ENCODE measurements around the gene AMBRA1. TPM values are rescaled to one million over a fixed set of nuclear protein-coding genes. Genes with fewer than 3 reads are reported as not detected.

The AMBRA1 gene
- total RNA-seq, 6 experiments from 2014 or later, result 23.2 to 25.9 (median 24.4) TPM

GRCh38 chr11:46420513-46420912 lies 173.3 kb downstream of the AMBRA1 start:
- H3K27ac Mint-ChIP-seq, result no peak overlapping the region
- no peaks in the 10 kb centered on the region; the same call in 1 of the 2 replicates for H3K27me3 Mint-ChIP-seq (ENCODE audit: insufficient read depth)
- no peaks in the 10 kb centered on the region for H3K9me3 Mint-ChIP-seq
- no peak for TF ChIP-seq CTCF (IDR thresholded peaks at IDR 0.05)
- H3K36me3 Mint-ChIP-seq (ENCODE audit: low read depth), result peaks cover 11% of the 10 kb centered on the region
- H3K4me1 Mint-ChIP-seq (ENCODE audit: low read depth), result peaks cover 8% of the 10 kb centered on the region
- H3K4me3 Mint-ChIP-seq, result no peak overlapping the region
- DNase-seq, result no peak

GRCh38 chr11:46418751-46419150 lies 175.1 kb downstream of the AMBRA1 start:
- Mint-ChIP-seq H3K4me3 (no peak overlapping the region), H3K4me1 (ENCODE audit: low read depth) (peaks cover 14% of the 10 kb centered on the region), H3K9me3 (no peaks in the 10 kb centered on the region), H3K36me3 (ENCODE audit: low read depth) (peaks cover 21% of the 10 kb centered on the region), H3K27ac (no peak overlapping the region), H3K27me3 (ENCODE audit: insufficient read depth) (no peaks in the 10 kb centered on the region; the same call in 1 of the 2 replicates)
- no peak for TF ChIP-seq CTCF (IDR thresholded peaks at IDR 0.05)
- DNase-seq, result no peak

DNA sequence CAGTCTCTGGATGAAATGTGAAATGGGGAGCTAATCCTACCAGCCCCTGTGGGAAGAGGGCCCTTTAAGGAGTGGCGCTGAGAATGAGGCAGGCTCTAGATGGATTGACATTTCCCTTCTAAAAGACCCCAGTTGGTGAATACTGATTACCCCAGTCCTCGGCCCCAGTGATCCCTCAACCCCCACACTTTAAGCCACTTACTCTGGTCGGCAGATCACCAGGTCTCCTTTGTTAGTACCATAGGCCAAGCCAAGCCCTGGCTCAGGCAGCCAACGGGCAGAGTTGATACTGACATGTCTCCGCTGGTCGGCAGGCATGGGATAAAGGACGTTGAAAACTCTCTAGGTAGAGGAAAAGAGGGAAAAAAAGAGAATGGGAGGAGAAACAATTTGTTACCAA lies 176.1 kb downstream of the AMBRA1 start:
- Mint-ChIP-seq H3K4me1 (ENCODE audit: low read depth) (peaks cover 14% of the 10 kb centered on the region), H3K36me3 (ENCODE audit: low read depth) (peaks cover 22% of the 10 kb centered on the region), H3K27me3 (ENCODE audit: insufficient read depth) (no peaks in the 10 kb centered on the region; the same call in 1 of the 2 replicates), H3K27ac (no peak overlapping the region), H3K9me3 (no peaks in the 10 kb centered on the region), H3K4me3 (no peak overlapping the region)
- TF ChIP-seq CTCF (IDR thresholded peaks at IDR 0.05), result no peak
- no peak for DNase-seq

DNA sequence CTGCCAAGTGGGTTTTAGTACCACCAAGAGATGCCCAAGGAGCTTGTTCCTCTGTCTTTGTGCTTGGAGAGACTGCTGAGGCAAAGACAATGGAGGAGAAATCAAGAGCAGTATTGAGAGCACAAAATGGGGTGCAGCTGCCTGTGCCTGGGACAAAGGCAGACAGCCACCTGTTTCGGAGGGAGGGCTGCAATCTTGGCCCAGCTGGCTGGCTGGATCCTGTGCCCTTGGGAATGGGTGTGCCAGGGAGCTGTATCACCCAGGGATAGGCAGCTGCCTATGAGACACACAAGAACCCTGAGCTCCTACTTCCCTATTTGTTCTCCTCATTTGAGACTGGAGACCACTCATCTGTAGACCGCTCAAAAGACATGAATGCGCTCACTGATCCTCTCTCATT lies 178.9 kb downstream of the AMBRA1 start:
- TF ChIP-seq CTCF (IDR thresholded peaks at IDR 0.05), result no peak
- peaks cover 9% of the 10 kb centered on the region; the same call in 1 of the 2 replicates for H3K4me1 Mint-ChIP-seq (ENCODE audit: low read depth)
- H3K27me3 Mint-ChIP-seq (ENCODE audit: insufficient read depth), result no peaks in the 10 kb centered on the region; the same call in 1 of the 2 replicates
- H3K27ac Mint-ChIP-seq, result no peak overlapping the region
- H3K36me3 Mint-ChIP-seq (ENCODE audit: low read depth), result peaks cover 15% of the 10 kb centered on the region
- H3K9me3 Mint-ChIP-seq, result no peaks in the 10 kb centered on the region
- H3K4me3 Mint-ChIP-seq, result no peak overlapping the region
- no peak for DNase-seq

- no peak for TF ChIP-seq CTCF (IDR thresholded peaks at IDR 0.05)
- H3K27ac Mint-ChIP-seq, result no peak overlapping the region
Observed at GRCh38 chr11:46414466-46414796, 179.4 kb downstream of the AMBRA1 start.

More at GRCh38 chr11:46414466-46414796, 179.4 kb downstream of the AMBRA1 start:
- peaks cover 15% of the 10 kb centered on the region for H3K36me3 Mint-ChIP-seq (ENCODE audit: low read depth)
- no peak overlapping the region for H3K4me3 Mint-ChIP-seq
- no peak for DNase-seq
- no peaks in the 10 kb centered on the region for H3K9me3 Mint-ChIP-seq
- H3K4me1 Mint-ChIP-seq (ENCODE audit: low read depth), result peaks cover 9% of the 10 kb centered on the region; the same call in 1 of the 2 replicates
- no peaks in the 10 kb centered on the region; the same call in 1 of the 2 replicates for H3K27me3 Mint-ChIP-seq (ENCODE audit: insufficient read depth)

Data from HFFc6 (cell line).